ENCODE results near the gene HOMER2. TPM values are rescaled to one million over a fixed set of nuclear protein-coding genes. Genes with fewer than 3 reads are reported as not detected.
A peak's percentile ranks its signal among the peaks of the same experiment; 100 is the strongest.

The HOMER2 gene
- total RNA-seq, 1 experiment from 2014 or later: 14.2 TPM

- no peaks in the 10 kb centered on the region for H3K79me2 ChIP-seq (ENCODE audit: insufficient read depth, low read length)
- H3T11ph ChIP-seq (ENCODE audit: low read length): no peak overlapping the region
- no peak for TF ChIP-seq CTCF (conservative IDR thresholded peaks at IDR 0.05)
- Mint-ChIP-seq H3K27ac (no peak overlapping the region; a peak in 1 of 7 replicates), H3K9me3 (no peaks in the 10 kb centered on the region), H3K27me3 (ENCODE audit: low read depth) (no peaks in the 10 kb centered on the region), H3K4me1 (peaks cover 8 to 14% of the 10 kb centered on the region in 2 experiments), H3K4me3 (no peak overlapping the region), H3K36me3 (ENCODE audit: insufficient read depth in 1 of 3, low read depth in 3 of 3) (no peaks in the 10 kb centered on the region)
- no peaks in the 10 kb centered on the region for H3K23me2 ChIP-seq (ENCODE audit: insufficient read length, low read depth, low read length, poor library complexity, severe bottlenecking)
- no peak overlapping the region for H4K91ac ChIP-seq (ENCODE audit: insufficient read length, low read depth, low read length)
- H2BK120ac ChIP-seq (ENCODE audit: low read depth, low read length, poor library complexity, severe bottlenecking): no peak overlapping the region
- no peak overlapping the region for H3K4me2 ChIP-seq (ENCODE audit: insufficient read depth, insufficient read length, low read length)
- H3K9me3 ChIP-seq (ENCODE audit: control insufficient read depth, low read depth, low read length): no peaks in the 10 kb centered on the region
- H2BK5ac ChIP-seq (ENCODE audit: insufficient read length, low read length): no peak overlapping the region
- no peak overlapping the region for H3K27ac ChIP-seq (ENCODE audit: insufficient read length, low read depth, low read length)
- no peak overlapping the region for H3K9ac ChIP-seq (ENCODE audit: extremely low read depth, insufficient read length, low read length)
- no peak overlapping the region for H2AFZ ChIP-seq (ENCODE audit: low read length)
- H3K4me1 ChIP-seq (ENCODE audit: insufficient read depth, low read length): peaks cover 3% of the 10 kb centered on the region; the same call in 1 of the 2 replicates
- H3K18ac ChIP-seq (ENCODE audit: insufficient read length, low read depth, low read length): no peak overlapping the region
- no peak overlapping the region for H3K4ac ChIP-seq (ENCODE audit: low read depth, low read length)
- no peak overlapping the region for H2AK5ac ChIP-seq (ENCODE audit: insufficient read length, low read length)
- no peaks in the 10 kb centered on the region for H4K20me1 ChIP-seq (ENCODE audit: control insufficient read depth, insufficient read depth, insufficient read length)
- H4K8ac ChIP-seq (replicated peaks; ENCODE audit: insufficient read length, low read depth, low read length): no peak overlapping the region
- no peak overlapping the region for H2BK20ac ChIP-seq (ENCODE audit: low read depth, low read length, poor library complexity, severe bottlenecking)
- DNase-seq: peak; percentile 10
- H3K23ac ChIP-seq (ENCODE audit: insufficient read length, low read depth, low read length): no peak overlapping the region
- no peak overlapping the region for H2BK15ac ChIP-seq (ENCODE audit: low read depth, low read length)
- H3K56ac ChIP-seq (ENCODE audit: insufficient read length, low read depth, low read length): no peak overlapping the region
- H3K27me3 ChIP-seq (ENCODE audit: insufficient read depth, low read length): no peaks in the 10 kb centered on the region
- H3K79me1 ChIP-seq (ENCODE audit: insufficient read depth, low read depth, low read length, poor library complexity, severe bottlenecking): no peaks in the 10 kb centered on the region
- H4K5ac ChIP-seq (ENCODE audit: insufficient read length, low read depth, low read length): no peak overlapping the region
- WGBS (ENCODE audit: extremely low coverage, insufficient read length, low lambda C conversion rate): no CpG with 5 or more reads among the region's 5 CpGs
- no peak overlapping the region for H2BK12ac ChIP-seq (ENCODE audit: insufficient read length, low read depth, low read length)
- no peak overlapping the region for H3K14ac ChIP-seq (ENCODE audit: insufficient read depth, low read length)
These were observed 81.2 kb downstream of the HOMER2 start for GRCh38 chr15:82871358-82871757.

Data from H9 (cell line).